Measurements from ENCODE around the gene RFPL1.

Gene RFPL1

DNA sequence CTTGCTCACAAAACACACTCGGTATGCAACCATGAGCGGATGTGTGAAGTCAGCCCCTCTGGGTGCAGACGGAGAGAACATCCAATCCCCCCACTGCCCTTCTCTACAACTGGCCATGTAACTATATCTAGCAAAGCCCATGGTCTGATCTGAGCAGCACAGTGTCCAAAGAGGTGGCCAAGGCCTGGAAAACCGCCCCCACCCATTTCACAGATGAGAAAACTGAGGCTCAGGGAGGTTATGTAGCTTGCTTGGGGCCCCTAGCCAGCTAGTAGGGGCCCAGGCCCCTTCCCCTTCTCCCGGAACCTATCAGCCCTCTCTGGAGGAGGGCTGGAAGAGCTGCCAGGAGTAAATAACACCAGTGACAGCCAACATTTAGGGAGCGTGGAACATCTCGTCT lies 26.2 kb downstream of the RFPL1 start:
- no peaks in the 10 kb centered on the region for H3K4me1 ChIP-seq
- no peaks in the 10 kb centered on the region for H3K36me3 ChIP-seq
- H3K9me3 ChIP-seq: no peaks in the 10 kb centered on the region
- H3K27me3 ChIP-seq: peaks cover 0 to 15% of the 10 kb centered on the region in 2 donors
- H3K27ac ChIP-seq: no peak overlapping the region
- no peak for DNase-seq
- TF ChIP-seq, protein P1, sequence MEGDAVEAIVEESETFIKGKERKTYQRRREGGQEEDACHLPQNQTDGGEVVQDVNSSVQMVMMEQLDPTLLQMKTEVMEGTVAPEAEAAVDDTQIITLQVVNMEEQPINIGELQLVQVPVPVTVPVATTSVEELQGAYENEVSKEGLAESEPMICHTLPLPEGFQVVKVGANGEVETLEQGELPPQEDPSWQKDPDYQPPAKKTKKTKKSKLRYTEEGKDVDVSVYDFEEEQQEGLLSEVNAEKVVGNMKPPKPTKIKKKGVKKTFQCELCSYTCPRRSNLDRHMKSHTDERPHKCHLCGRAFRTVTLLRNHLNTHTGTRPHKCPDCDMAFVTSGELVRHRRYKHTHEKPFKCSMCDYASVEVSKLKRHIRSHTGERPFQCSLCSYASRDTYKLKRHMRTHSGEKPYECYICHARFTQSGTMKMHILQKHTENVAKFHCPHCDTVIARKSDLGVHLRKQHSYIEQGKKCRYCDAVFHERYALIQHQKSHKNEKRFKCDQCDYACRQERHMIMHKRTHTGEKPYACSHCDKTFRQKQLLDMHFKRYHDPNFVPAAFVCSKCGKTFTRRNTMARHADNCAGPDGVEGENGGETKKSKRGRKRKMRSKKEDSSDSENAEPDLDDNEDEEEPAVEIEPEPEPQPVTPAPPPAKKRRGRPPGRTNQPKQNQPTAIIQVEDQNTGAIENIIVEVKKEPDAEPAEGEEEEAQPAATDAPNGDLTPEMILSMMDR (IDR thresholded peaks at IDR 0.05): no peak
- intact Hi-C loops (cut with DNase I; ENCODE audit: low total_unique reads): no loop called here
- no peak overlapping the region for H3K4me3 ChIP-seq

DNA sequence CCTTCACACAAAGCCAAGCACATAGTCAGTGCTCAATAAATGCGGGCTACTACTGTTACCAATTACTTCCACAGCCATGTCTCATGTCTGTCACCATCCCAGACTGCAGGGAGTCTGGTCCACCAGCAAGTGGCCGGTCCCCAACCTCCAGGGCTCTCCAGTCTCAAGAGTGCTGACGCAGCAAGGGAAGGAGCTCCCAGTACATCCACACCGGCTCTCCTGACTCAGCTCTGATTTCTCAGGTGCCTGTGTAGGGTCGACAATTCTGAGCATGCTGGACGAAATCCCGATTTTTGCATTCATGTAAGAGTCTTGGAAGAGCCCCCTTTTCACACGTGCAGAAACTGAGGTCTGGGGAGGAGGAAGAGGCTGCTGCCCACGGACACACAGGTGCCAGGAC lies 31.4 kb downstream of the RFPL1 start:
- Histone ChIP-seq H3K36me3 (no peaks in the 10 kb centered on the region), H3K9me3 (no peaks in the 10 kb centered on the region), H3K27me3 (peaks cover 0 to 47% of the 10 kb centered on the region in 2 donors), H3K4me1 (peaks cover 0 to 12% (median 6%) of the 10 kb centered on the region in 4 donors), H3K4me3 (no peak overlapping the region), H3K27ac (no peak overlapping the region)
- intact Hi-C loops (cut with DNase I; ENCODE audit: low total_unique reads): no loop called here
- DNase-seq: no peak
- TF ChIP-seq, protein P1 (IDR thresholded peaks at IDR 0.05): no peak

DNA sequence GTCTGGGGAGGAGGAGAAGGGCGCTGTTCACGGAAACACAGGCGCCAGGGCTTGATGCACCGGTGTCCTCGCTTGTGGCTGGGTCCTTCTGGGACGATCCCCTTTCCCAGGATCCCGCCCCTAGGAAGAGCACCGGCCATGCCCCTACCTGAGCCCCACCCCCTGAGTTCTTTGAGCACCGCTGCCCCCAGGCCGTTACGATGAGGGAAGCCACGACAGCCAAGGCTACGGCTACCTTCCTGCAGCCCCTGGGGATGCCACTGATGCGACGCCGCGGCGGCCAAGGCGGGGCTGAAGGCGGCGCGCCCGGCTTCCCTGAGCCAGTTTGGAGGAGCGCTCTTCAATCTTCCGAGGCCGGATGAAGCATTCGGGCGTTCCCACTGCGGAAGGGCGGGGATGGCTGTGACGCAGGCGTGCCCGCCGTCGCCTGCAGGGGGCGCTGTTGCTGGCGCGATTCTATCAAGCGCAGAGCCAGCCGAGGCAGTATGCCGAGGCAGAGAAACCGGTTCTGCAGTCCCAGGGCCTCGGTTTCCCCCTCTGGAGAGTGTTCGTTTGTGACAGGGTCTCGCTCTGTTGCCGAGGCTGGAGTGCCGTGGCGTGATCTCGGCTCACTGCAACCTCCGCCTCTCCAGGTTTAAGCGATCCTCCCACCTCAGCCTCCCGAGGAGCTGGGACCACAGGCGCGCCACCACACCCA lies 31.9 kb downstream of the RFPL1 start:
- TF ChIP-seq, protein P1 (IDR thresholded peaks at IDR 0.05): peak; percentile 39 to 54
- H3K4me1 ChIP-seq: peaks cover 0 to 12% (median 6%) of the 10 kb centered on the region in 4 donors
- no peaks in the 10 kb centered on the region for H3K36me3 ChIP-seq
- DNase-seq: no peak
- H3K9me3 ChIP-seq: no peaks in the 10 kb centered on the region
- intact Hi-C loops (cut with DNase I; ENCODE audit: low total_unique reads): no loop called here
- H3K4me3 ChIP-seq: peak overlapping the region in 1 of 2 donors; percentile 33
- peaks cover 0 to 50% of the 10 kb centered on the region in 2 donors for H3K27me3 ChIP-seq
- no peak overlapping the region for H3K27ac ChIP-seq

DNA sequence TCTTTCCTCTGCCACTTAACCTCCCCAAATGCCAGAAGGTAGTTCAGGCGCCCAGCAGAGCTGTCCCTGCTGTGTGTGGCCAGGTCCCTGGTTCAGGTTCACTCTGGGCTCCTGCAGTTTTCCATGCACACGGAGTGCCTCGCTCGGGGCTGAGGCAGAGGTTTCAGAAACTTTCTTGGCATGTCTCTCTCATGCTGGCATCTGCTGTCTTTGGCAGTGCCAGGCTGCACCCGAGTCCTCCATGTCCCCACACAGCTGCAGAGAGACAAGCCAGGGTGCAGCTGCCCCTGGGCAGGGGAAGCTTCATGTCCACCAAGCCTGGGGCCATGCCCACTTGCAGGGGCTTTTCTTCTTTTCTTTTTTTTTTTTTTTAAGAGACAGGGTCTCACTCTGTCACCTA lies 34.6 kb downstream of the RFPL1 start:
- Histone ChIP-seq H3K9me3 (no peaks in the 10 kb centered on the region), H3K4me1 (peaks cover 0 to 12% (median 6%) of the 10 kb centered on the region in 4 donors), H3K27me3 (peaks cover 0 to 66% of the 10 kb centered on the region in 2 donors), H3K27ac (no peak overlapping the region), H3K4me3 (no peak overlapping the region), H3K36me3 (no peaks in the 10 kb centered on the region)
- no peak for DNase-seq
- TF ChIP-seq, protein P1 (IDR thresholded peaks at IDR 0.05): no peak
- intact Hi-C loops (cut with DNase I; ENCODE audit: low total_unique reads): no loop called here

DNA sequence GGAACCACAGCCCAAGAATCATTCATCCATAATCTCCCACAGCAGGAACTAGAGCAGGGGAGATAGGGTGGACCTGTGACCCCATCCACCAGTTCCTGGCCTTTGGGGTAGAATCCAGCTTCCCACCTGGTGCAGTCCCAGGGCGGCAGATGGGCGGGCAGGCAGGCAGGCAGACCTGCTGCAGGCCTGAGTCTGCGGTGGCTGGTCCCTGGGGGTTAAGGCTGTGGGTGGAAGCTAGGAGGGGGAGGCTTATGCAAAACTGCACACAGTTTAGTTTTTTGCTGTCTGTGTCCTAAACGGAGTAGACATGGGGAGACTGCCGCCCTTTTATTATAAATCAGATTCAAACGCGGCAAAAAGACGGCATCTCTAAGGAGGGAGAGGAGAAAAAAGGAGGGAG lies 37.2 kb downstream of the RFPL1 start:
- Histone ChIP-seq H3K4me1 (peaks cover 0 to 16% (median 8%) of the 10 kb centered on the region in 4 donors), H3K36me3 (no peaks in the 10 kb centered on the region), H3K4me3 (no peak overlapping the region), H3K27me3 (peaks cover 0 to 75% of the 10 kb centered on the region in 2 donors), H3K27ac (no peak overlapping the region), H3K9me3 (no peaks in the 10 kb centered on the region)
- DNase-seq: no peak
- intact Hi-C loops (cut with DNase I; ENCODE audit: low total_unique reads): no loop called here
- TF ChIP-seq, protein P1 (IDR thresholded peaks at IDR 0.05): no peak

Data from tibial artery (tissue), 4 donors.